GM18499 (cell line): ENCODE results near the gene PGM3.

Source experiments
- ATAC-seq: cut with Tn5 transposase; IDR thresholded peaks from one replicate; pipeline ENCODE4 v1.9.1; 2021; ENCODE audit warnings: moderate number of reproducible peaks; ENCODE audit not compliant: insufficient read depth, unreplicated experiment

PGM3 gene

DNA sequence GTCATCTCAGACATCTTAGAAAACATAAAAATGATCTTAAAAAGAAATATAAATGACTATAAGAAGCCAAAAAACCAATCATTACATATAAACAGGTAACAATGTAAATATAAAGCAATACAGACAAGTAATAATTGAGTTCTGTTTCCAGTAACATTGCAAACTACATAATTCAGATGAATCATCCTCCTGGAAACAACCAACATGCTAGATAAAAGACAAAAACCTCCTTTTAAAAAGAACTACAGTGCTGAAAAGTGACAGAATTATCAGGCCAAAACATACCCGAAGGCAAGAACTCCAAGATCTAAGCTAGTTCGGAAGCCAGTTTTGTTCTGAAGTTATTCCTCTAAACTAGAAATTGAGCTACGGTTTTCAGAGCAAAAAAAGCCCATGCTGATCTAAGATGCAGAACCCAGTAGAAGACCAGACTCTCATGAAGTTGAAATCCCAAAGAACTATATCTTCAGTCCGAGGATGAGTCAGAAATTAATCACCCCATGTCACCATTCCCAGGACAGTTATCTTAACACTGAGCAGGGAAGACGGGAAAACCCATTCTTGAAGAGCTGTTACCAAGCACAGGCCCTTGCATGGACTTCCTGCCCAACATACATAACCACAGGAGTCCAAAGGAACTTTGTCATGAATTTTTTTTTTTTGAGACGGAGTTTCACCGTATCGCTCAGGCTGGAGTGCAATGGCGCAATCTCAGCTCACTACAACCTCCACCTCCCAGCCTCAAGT lies 9.8 kb downstream of the PGM3 start:
- no peak for ATAC-seq

DNA sequence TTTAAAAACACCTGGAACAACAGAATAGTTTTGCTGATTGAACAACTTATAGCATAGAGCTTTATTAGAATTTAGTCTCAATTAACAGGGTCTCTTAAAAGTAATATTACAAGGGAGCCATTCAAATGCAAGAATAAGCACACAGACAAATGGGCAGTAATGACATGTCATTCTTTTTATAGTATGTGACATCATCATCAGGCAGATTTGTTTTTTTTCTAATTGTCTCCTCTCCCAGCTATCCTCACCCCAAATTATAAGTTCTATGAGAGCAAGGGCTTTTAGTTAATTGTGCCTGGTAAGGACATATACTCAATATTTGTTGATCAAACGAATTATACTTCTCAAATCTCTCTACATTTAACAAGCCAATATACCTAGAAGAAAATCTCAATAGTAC lies 11.0 kb downstream of the PGM3 start:
- ATAC-seq: no peak

DNA sequence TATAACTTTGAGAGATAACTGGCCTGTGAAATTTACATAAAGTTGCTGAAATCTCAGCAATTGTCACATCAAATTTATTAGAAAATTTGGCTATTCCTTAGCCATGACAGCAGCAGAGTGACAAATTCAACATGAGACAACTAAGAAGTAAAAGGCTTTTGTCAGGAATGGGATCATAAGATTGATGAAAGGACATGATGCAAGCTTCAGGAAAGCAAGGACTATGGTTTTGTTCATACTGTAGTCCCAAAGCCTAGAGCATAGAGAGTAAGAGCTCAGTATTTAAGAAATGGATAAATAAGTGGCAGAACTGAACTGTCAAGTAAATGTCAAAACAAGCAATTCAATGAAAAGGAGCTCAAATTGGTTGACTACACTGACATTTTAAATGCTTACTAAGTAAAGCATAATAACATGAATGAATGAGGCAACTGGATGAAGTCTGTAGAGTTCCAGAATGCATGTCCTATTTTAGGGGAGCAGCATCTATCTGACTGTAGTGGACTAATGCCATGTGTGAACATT lies 12.6 kb downstream of the PGM3 start:
- ATAC-seq: no peak

DNA sequence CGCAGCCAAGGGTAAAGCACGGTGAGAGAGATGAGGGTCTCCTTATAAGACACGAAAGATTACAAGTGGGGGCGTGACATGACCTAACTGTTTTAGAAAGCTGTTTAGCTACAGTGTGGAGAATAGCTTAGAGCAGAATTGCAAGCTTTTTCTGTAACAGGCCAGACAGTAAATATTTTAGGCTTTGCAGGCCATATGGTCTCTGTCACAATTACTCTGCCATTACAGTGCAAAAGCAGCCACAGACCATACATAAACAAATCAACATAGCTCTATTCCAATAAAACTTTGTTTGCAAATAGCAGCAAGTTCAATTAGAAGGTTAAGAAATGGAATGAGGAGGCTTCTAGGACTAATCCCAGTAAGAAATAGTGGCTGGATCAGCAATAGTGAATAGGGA lies 16.8 kb downstream of the PGM3 start:
- no peak for ATAC-seq

- no peak for ATAC-seq
These were observed 23.6 kb downstream of the PGM3 start for GRCh38 chr6:83169511-83169910.

DNA sequence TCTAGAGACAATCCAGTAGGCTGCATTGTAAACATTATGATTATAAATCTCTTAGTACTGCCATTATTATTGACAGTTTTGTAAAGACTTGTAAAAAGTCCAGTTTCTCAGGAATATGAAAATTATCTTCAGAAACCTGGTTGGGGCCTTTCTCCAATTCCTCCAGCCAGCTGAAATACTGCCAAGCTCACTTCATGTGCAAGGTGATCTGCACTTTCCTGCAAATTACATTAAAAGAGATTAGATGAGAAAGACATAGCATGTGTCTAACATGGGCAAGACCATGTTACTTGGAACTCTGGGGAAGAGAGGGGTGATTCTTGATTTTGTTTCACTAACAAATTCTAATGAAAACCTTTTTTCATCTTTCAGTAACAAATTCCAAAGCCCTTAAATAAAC lies 24.0 kb downstream of the PGM3 start:
- ATAC-seq: no peak

GRCh38 chr6:83168556-83168955 lies 24.5 kb downstream of the PGM3 start:
- no peak for ATAC-seq

DNA sequence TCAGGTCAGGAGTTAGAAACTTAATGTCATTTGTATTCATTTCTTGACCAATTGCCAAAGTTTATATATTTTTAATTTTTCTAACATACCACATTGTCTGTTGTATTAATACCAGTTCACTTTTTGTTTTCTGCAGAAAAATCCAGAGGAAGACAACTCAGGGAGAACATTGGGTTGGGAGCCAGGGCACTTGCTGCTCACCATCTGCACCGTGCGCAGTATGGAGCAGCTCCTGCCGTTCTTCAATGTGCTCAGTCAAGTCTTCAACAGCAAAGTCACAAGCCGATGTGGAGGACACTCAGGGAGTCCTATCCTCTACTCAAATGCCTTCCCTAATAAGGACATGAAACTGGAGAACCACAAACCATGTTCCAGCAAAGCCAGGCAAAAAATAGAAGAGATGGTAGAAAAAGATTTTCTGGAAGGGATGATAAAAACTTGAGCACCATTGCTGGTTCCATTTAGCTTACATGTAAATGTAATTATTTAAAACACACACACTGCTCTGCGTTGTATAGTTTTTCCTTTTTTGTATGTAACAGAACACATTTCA lies 25.3 kb downstream of the PGM3 start:
- no peak for ATAC-seq

GRCh38 chr6:83160167-83160566 lies 32.9 kb downstream of the PGM3 start:
- ATAC-seq: no peak

DNA sequence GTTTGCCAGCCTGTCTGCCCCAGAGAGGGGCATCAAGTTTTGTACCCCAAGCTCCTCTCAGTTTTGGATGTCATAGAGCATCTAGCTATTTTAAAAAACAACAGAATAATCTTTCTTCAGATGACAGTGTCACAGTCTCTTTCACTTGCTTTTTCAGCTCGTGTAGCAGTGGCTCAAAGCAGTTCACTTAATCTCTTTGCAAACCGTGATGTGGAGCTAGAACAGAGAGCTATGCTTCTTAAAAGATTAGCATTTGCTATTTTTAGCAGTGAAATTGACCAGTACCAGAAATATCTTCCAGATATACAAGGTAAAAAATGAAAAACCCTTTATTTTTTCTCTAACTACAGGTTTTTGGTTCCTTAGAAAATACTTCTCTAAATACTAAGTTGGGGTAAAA lies 37.3 kb downstream of the PGM3 start:
- no peak for ATAC-seq

DNA sequence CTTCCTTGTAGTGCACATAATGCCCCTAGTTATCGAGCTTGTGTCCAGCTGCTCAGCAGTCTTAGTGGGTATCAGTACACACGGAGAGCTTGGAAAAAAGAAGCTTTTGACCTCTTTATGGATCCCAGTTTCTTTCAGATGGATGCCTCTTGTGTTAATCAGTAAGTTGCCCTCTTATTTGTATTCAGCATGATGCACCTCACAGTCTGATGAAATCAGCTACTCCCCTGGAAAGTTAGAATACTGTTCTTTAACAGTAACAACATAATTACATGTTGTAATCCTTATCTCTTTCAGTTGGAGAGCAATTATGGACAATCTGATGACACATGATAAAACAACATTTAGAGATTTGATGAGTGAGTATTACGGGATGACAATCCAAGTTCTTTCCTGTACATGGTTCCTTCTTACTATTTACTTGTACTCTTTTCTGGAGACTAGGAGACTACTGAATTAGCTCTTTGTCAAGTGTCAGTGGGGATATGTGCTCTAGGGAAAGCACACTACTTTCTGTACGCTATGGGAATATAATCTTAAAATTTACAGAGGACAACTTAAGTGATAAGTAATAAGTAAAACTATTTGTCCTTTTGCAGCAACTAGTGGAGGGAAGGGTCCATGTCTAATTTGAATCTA lies 39.1 kb downstream of the PGM3 start:
- no peak for ATAC-seq

DNA sequence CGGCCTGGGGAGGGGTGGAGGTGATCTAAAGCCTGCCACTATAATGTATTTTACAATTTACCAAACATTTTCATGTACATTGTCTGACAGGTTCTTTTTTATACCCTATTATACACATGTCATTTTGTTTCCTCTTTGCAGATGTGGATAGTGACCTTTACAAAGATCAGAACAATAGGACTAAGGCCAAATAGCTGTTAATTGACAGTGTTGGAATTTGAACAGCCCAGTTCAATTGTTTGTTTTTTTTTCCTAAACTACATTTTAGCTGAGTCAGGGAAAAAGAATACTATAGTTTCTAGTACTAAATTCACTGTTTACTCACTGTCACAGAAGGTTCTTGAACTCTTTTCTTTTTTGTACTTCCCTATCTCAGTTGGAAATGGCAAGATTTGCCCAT lies 40.2 kb downstream of the PGM3 start:
- ATAC-seq: no peak

GRCh38 chr6:83151114-83151513 lies 42.0 kb downstream of the PGM3 start:
- no peak for ATAC-seq

DNA sequence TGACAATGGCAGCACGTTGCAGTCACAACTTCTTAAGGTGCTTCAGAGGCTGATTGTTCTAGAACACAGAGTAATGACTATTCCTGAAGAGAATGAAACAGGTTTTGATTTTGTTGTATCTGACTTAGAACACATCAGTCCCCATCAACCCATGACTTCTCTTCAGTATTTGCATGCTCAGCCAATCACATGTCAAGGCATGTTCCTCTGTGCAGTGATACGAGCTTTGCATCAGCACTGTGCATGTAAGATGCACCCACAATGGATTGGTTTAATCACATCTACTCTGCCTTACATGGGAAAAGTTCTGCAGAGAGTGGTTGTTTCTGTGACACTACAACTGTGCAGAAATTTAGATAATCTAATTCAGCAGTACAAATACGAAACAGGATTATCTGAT lies 54.3 kb downstream of the PGM3 start:
- no peak for ATAC-seq

DNA sequence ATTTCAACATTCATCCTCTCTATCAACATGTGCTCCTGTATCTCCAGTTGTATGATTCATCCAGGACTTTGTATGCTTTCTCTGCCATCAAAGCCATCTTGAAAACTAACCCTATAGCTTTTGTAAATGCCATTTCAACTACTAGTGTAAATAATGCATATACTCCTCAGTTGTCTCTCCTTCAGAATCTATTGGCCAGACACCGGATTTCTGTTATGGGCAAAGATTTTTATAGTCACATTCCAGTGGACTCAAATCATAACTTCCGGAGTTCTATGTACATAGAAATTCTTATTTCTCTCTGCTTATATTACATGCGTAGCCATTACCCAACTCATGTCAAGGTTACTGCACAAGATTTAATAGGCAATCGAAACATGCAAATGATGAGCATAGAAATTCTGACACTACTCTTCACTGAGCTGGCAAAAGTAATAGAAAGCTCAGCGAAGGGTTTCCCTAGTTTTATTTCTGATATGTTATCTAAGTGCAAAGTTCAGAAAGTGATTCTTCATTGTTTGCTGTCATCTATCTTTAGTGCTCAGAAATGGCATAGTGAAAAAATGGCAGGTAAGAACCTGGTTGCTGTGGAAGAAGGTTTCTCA lies 54.8 kb downstream of the PGM3 start:
- ATAC-seq: no peak

DNA sequence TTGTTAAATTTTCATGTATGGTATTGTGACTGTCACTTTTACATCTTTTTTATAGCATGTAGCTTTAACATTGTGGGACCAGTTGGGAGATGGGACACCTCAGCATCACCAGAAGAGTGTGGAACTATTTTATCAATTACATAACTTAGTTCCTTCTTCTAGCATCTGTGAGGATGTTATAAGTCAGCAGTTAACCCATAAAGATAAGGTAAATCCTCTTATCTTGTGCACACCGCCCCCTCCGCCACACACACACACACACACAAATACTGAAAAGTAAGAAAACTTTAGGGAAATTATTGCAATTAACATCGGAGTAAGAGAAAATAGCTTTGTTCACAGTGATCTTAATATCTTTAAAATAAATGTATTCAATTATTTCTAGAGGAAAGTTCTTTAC lies 60.9 kb downstream of the PGM3 start:
- ATAC-seq: no peak

GRCh38 chr6:83127976-83128375 lies 65.1 kb downstream of the PGM3 start:
- ATAC-seq: no peak

DNA sequence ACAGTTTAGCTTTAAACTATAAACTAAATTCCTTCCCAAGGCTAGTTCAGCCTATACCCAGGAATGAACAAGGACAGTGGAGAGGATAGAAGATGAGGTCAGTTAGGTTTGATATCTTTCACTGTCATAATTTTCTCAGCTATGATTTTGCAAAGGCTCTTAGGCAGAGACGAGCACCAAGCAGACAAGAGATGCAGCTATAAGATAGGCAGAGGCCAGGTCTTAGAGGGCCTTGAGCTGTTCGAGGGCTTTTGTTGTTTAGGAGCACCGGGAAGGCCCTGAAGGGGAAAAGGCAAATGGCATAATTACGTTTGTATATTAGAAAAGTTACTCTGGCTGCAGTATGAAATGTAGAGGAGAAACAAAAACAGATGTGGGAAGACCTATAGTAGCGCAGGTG lies 65.8 kb downstream of the PGM3 start:
- ATAC-seq: no peak

DNA sequence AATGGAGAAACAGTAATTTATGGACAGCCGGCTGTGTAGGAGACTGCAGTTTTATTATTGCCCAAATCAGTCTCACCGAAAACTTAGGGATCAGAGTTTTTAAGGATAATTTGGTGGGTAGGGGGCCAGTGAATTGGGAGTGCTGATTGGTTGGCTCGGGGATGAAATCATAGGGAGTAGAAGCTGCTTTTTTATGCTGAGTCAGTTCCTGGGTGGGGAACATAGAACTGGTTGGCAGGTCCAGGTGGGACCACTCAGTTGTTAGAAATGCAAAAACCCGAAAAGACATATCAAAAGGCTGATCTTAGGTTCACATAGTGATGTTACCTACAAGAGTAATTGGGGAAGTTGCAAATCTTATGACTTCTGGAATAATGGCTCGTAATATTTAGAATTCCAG lies 66.3 kb downstream of the PGM3 start:
- ATAC-seq: no peak

- no peak for ATAC-seq
These were observed 66.8 kb downstream of the PGM3 start for GRCh38 chr6:83126223-83126622.

DNA sequence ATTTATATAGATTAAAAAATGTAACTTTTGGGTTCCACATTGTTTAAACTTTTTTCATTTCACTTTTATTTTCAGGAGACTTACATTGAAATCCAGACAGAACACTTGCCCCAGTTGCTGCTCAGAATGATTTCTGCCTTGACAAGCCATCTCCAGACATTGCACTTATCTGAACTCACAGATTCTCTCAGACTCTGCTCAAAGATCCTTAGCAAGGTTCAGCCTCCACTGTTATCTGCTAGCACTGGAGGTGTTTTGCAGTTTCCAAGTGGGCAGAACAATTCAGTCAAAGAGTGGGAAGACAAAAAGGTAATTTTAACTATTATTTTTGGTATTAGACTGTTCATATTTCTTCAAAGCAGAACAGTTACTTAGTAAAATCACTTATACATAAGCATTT lies 67.6 kb downstream of the PGM3 start:
- no peak for ATAC-seq
